Right renal cortex interstitium (tissue), 3 donors: Measurements from ENCODE around the gene CHMP6. TPM values are rescaled to one million over a fixed set of nuclear protein-coding genes. Genes with fewer than 3 reads are reported as not detected.

Experiments
- DNase-seq, 3 donors: peaks; one replicate each; pipeline ENCODE4 v3.0.0-alpha.2; 2013; ENCODE audit warnings: low read depth in 3 of 3, low spot score in 2 of 3
- polyA plus RNA-seq, 3 donors: library from polyadenylated mRNA; unstranded; fragments of 120-200 nt; gene quantifications; one replicate each; pipeline ENCODE4 v1.2.1, GENCODE V29; 2013; ENCODE audit not compliant: insufficient read length in 3 of 3

CHMP6 gene
- polyA plus RNA-seq, 3 donors = 28.3 to 31.9 (median 30.4) TPM

DNA sequence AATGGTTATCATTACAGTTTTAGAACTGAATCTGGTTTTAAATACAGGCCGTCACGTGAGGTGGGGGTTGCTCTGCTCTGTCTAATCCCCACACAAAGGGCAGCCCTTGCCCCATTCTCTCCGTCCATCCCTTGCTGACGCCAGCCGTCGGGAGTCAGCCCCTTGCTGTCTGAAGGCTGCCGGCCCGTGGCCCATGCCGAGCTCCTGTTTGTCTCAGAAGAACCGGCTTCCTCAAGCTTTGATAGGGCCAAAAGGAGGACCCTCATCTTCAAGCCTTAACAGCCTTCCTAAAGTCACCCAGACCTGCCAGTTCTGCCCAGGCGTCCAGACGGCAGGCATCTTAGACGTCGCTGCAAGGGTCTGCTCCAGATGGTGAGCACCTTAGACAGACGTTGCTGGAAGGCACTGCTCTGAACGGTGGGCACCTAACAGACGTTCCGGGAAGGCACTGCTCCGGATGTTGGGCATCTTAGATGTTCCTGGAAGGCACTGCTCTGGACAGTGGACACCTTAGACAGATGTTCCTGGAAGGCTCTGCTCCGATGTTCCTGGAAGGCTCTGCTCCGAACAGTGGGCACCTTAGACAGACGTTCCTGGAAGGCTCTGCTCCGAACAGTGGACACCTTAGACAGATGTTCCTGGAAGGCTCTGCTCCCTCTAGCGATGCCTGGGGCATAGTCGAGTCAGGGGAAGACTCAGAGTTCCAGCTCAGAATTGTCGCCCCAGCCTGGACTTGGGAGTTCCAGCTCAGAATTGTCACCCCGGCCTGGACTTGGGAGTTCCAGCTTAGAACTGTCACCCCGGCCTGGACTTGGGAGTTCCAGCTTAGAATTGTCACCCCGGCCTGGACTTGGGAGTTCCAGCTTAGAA, 35.1 kb upstream of the CHMP6 start:
- DNase-seq = no peak

GRCh38 chr17:80957461-80957941, 34.1 kb upstream of the CHMP6 start:
- no peak for DNase-seq

DNA sequence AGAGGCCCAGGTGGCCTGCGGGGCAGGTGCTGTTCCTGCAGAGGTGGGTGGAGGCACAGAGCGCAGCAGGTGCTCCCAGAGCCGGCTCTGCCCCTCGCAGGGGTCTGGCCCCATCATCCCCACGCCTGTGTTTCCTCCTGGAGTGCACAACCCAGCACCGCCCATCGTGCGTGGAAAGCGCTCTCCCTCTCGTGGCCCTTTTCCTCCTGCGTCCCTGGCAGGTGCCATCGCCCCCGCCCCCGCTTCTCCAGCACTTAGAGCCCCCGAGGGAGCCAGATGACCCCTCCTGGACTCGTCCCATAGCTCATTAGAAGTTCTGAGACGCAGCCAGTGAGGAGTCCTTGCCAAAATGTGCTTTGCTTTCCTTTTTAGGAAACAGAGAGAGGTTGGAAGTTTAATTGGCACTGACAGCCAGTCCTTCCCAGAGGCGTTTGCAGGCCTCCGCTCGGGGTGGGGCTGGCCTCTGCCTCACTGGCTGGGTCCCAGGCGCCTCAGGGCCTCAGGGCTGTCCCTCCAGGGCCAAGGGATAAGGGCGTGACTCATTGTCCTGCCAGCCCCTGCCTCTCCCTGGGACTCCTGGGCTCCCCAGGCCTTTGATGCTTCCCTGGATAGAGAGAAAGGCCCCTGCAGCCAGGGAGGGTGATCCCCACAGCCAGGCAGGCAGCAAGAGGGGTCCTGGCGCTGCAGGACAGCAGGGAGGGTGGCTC, 32.2 kb upstream of the CHMP6 start:
- DNase-seq = no peak

- DNase-seq = no peak
These were observed 31.4 kb upstream of the CHMP6 start for GRCh38 chr17:80960037-80960796.

- DNase-seq = no peak
These were observed 30.7 kb upstream of the CHMP6 start for GRCh38 chr17:80960797-80961452.

GRCh38 chr17:80961541-80962330, 29.9 kb upstream of the CHMP6 start:
- DNase-seq = no peak

DNA sequence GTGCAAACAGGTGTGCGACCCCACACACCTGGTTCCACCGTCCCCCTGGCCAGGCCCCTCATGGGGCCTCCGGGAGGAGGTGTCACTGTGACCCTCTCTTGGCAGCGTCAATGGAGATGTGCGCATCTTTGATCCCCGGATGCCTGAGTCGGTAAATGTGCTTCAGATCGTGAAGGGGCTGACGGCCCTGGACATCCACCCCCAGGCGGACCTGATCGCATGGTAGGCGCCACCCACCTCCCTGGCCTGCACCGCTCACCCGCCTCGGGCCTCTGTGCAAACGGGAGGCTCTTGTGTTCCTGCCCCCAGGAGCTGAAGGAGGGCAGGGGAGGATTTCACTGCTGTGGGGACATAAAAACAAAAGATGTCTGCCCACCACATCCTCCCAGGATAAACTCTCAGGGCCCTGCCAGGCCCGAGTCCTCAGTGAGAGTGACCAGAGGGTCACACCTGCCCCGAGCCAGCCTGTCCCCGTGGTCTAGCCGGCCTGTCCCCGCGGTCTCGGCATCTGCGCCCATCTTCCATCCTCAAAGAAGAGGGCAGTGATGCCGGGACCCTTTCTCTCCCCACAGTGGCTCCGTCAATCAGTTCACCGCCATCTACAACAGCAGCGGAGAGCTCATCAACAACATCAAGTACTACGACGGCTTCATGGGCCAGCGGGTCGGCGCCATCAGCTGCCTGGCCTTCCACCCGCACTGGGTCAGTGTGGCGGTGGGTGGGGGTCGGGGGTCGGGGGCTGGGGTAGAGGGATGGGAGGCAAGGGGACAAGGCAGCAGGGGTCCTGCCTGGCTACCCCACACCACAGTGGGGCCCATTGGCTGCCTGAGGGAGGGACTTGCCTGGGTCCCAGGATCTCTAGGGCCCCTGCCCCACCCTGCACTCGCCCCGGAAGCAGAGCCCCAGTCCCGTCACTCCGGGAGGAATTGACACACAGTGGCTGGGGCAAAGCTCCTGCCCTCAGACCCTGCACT, 29.0 kb upstream of the CHMP6 start:
- no peak for DNase-seq

DNA sequence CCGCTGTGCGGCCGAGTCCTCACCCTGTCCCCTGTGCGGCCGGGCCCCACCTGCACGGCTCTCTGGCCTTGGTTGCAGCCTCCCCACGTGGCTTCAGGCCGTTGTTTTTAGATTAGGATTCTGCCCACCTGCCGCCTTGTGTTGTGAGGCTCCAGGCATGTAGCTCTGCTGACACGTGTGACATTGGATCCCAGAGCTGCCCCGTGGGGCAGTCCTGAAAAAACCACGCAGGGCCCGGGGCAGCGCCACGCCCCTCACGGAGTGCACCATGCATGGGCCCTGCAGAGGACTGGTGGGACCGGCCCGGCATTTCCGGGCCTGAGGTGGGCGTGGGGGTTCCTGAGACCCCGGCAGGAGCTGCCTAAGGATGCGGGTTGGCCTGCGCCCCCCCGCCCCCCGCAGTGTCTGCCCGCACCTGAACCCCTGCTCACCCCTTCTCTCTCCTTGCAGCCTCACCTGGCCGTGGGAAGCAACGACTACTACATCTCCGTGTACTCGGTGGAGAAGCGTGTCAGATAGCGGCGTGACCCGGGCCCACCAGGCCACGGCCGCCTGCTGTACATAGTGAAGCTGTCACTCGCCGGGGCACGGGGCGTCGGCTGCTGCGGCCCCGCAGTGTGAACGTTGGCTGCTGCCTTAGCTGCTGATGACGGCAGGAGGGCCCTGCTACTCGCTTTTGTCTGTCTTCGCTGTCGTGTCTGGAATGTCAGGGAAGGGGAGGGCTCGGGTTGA, 27.7 kb upstream of the CHMP6 start:
- no peak for DNase-seq

GRCh38 chr17:80964544-80964856, 27.1 kb upstream of the CHMP6 start:
- no peak for DNase-seq

GRCh38 chr17:80964859-80965580, 26.6 kb upstream of the CHMP6 start:
- no peak for DNase-seq

GRCh38 chr17:80965606-80966005, 26.0 kb upstream of the CHMP6 start:
- DNase-seq = no peak

DNA sequence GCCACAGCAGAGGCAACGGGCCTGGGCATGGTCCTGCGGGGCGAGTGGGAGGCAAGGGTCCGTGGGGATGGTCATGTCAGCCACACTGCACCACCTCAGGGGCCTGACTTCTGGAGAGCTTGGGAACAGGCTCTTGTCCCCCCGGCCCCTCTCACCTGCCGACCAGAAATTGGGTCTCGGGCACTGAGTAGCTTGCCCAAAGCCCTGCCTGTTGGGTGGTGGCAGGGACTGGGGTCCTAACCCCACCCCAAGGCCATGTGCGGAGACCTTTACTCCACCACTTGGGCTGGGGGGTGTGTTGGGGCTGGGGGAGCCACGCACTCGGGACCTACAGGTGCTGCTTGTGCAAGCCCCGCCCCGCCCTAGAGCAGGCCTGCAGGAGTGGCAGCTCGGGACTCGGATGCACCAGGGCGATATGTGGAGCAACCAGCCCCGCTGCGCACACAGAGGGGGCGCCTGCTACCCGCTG, 24.2 kb upstream of the CHMP6 start:
- no peak for DNase-seq

- no peak for DNase-seq
These were observed 23.0 kb upstream of the CHMP6 start for GRCh38 chr17:80968602-80969029.

DNA sequence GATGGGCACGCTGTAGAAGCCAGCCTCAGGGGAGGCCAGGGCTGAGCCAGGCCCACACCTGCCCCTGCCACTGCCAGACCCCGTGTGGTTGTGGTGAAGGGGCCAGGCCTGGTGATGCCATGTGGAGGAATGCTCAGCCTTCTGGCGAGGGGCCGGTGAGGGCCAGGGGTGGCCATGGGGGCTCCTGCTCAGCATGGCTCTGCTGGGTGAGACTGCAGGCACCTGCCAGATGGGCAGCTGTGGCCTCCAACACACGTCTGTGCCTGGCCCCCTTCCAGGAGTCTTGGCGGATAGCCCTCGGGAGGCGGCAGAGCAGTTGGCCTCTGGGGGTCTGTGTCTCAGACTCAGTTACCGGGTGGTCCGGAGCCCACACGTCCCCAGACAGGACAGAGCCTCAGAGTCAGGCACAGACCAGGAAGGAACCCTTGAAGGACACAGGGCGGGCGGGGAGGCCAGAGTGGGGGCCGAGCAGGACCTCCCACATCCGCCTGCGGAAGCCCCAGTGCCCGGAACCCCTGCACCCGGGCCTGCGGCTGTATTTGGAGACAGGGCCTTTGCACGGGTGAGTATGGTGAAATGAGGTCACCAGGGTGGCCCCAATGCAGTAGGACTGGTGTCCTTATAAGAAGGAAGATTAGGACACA, 22.5 kb upstream of the CHMP6 start:
- DNase-seq = no peak

DNA sequence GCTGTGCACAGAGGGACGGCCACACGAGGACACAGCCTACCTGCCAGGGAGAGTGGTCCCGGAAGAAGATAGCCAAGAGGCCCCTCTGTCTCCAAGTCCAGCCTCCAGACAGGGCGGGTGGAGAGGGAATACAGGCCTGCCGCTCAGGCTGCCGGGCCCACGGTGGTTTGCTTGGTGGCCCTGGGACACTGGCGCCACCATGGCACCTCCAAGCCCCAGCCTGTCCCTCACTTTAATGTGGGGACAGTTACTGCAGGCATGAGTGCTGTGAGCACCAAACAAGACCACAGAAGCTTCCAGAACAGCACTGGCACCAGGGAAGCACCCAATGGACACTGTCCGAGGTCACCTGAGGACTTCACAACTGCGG, 22.0 kb upstream of the CHMP6 start:
- DNase-seq = no peak

- DNase-seq = no peak
These were observed 21.4 kb upstream of the CHMP6 start for GRCh38 chr17:80970044-80970761.
